ENCODE results near the gene NUP88. TPM values are rescaled to one million over a fixed set of nuclear protein-coding genes. Genes with fewer than 3 reads are reported as not detected.

The NUP88 gene
- polyA plus RNA-seq, 1 donor (not counting 4 experiments of a cell fraction or from before 2014, with no cell fraction given): 81.5 TPM

DNA sequence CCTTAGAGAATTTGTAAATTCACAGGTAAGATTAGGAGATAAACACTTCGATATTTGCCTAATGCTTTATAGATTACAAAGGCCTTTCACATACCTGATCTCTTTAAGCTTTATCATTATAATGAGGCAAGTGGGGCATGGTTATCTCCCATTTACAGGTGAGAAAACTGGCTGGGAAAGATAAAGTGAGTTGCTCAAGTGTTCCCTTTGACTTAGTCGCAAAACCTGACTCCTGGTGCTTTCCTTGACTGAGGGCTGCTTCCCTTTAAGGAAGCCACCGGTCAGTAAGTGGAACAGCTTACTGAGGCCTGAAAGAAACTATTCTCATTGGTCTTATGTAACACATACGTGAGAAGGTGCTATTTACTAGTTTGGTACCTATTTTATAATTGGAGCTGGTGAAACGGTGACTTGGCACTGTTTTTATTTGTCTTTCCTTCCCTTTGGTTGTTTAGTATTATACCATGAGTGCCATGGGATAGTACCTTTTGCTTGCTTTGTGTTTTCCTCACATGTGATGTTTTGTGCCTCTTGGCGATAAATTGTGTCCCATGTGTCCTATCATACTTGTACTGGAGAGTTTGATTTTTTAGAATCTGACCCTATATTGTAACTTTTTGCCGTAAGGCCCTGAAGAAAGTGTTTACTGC is 57.2 kb downstream of the NUP88 start:
- no peaks in the 10 kb centered on the region for H3K9me3 ChIP-seq (ENCODE audit: control insufficient read depth, low read depth, low read length)
- H2AFZ ChIP-seq (ENCODE audit: control insufficient read depth, low read length): no peak overlapping the region
- H3K4me2 ChIP-seq (ENCODE audit: control insufficient read depth, extremely low read depth, insufficient read depth, low read depth, low read length): no peak overlapping the region
- H3K27me3 ChIP-seq (ENCODE audit: control insufficient read depth, extremely low read depth, insufficient read depth, low read length): no peaks in the 10 kb centered on the region
- FAIRE-seq: no peak
- peaks cover 14 to 15% of the 10 kb centered on the region in 2 experiments for H3K36me3 ChIP-seq (ENCODE audit: control insufficient read depth in 2 of 2, extremely low read depth in 1 of 2, insufficient read depth in 2 of 2, low read length in 2 of 2)
- H3K4me1 ChIP-seq (ENCODE audit: control insufficient read depth, extremely low read depth, insufficient read depth, low read length): peaks cover 29% of the 10 kb centered on the region
- dilution Hi-C loops (cut with MboI; ENCODE audit: extremely low pct_ligation_motif_present, low sequenced_read_pairs): no loop called here
- H3K79me2 ChIP-seq (ENCODE audit: control insufficient read depth, insufficient read depth, low read length): no peaks in the 10 kb centered on the region
- no peak for TF ChIP-seq EZH2 (IDR thresholded peaks at IDR 0.05; ENCODE audit: low read length)
- TF ChIP-seq, protein P1, sequence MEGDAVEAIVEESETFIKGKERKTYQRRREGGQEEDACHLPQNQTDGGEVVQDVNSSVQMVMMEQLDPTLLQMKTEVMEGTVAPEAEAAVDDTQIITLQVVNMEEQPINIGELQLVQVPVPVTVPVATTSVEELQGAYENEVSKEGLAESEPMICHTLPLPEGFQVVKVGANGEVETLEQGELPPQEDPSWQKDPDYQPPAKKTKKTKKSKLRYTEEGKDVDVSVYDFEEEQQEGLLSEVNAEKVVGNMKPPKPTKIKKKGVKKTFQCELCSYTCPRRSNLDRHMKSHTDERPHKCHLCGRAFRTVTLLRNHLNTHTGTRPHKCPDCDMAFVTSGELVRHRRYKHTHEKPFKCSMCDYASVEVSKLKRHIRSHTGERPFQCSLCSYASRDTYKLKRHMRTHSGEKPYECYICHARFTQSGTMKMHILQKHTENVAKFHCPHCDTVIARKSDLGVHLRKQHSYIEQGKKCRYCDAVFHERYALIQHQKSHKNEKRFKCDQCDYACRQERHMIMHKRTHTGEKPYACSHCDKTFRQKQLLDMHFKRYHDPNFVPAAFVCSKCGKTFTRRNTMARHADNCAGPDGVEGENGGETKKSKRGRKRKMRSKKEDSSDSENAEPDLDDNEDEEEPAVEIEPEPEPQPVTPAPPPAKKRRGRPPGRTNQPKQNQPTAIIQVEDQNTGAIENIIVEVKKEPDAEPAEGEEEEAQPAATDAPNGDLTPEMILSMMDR (optimal IDR thresholded peaks at IDR 0.05 in 1 of 3, IDR thresholded peaks at IDR 0.05 in 1 of 3, conservative IDR thresholded peaks at IDR 0.05 in 1 of 3; ENCODE audit: extremely low read depth in 1 of 3, insufficient read depth in 2 of 3, low read length in 3 of 3): no peak
- H3K4me3 ChIP-seq (ENCODE audit: control insufficient read depth in 2 of 3, extremely low read depth in 1 of 3, insufficient read depth in 2 of 3, low read depth in 1 of 3, low read length in 3 of 3): no peak overlapping the region
- no peak overlapping the region for H3K9ac ChIP-seq (ENCODE audit: control insufficient read depth, extremely low read depth, insufficient read depth, low read length)
- DNase-seq (ENCODE audit: low read depth, low spot score): no peak
- H3K9me1 ChIP-seq (ENCODE audit: control insufficient read depth, extremely low read depth, insufficient read depth, low read length): no peaks in the 10 kb centered on the region
- no peaks in the 10 kb centered on the region for H4K20me1 ChIP-seq (ENCODE audit: control insufficient read depth, extremely low read depth, insufficient read depth, low read length)
- H3K27ac ChIP-seq (ENCODE audit: control insufficient read depth, insufficient read depth, low read length): no peak overlapping the region

DNA sequence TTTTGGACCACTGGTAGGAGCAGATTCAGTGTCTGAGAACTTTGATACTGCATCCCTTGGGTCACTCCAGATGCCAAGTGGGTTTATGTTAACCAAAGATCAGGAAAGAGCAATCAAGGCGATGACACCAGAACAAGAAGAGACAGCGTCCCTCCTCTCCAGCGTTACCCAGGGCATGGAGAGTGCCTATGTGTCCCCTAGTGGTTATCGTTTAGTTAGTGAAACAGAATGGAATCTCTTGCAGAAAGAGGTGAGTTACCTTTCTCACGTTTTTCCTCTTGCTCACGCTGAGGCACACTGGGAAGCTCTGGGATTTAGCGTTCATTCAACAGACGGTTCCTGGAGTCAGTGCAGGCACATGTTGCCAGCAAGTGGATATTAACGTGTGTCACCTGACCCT is 58.0 kb downstream of the NUP88 start:
- FAIRE-seq: no peak
- dilution Hi-C loops (cut with MboI; ENCODE audit: extremely low pct_ligation_motif_present, low sequenced_read_pairs): no loop called here

More for the DNA sequence above, 58.0 kb downstream of the NUP88 start:
- H3K79me2 ChIP-seq (ENCODE audit: control insufficient read depth, insufficient read depth, low read length): no peaks in the 10 kb centered on the region
- H3K9me1 ChIP-seq (ENCODE audit: control insufficient read depth, extremely low read depth, insufficient read depth, low read length): no peaks in the 10 kb centered on the region
- TF ChIP-seq EZH2 (IDR thresholded peaks at IDR 0.05; ENCODE audit: low read length): no peak
- TF ChIP-seq, protein P1 (optimal IDR thresholded peaks at IDR 0.05 in 1 of 3, IDR thresholded peaks at IDR 0.05 in 1 of 3, conservative IDR thresholded peaks at IDR 0.05 in 1 of 3; ENCODE audit: extremely low read depth in 1 of 3, insufficient read depth in 2 of 3, low read length in 3 of 3): no peak
- no peaks in the 10 kb centered on the region for H4K20me1 ChIP-seq (ENCODE audit: control insufficient read depth, extremely low read depth, insufficient read depth, low read length)
- no peak overlapping the region for H3K27ac ChIP-seq (ENCODE audit: control insufficient read depth, insufficient read depth, low read length)
- peaks cover 14 to 15% of the 10 kb centered on the region in 2 experiments for H3K36me3 ChIP-seq (ENCODE audit: control insufficient read depth in 2 of 2, extremely low read depth in 1 of 2, insufficient read depth in 2 of 2, low read length in 2 of 2)
- H3K27me3 ChIP-seq (ENCODE audit: control insufficient read depth, extremely low read depth, insufficient read depth, low read length): no peaks in the 10 kb centered on the region
- H2AFZ ChIP-seq (ENCODE audit: control insufficient read depth, low read length): no peak overlapping the region
- H3K4me2 ChIP-seq (ENCODE audit: control insufficient read depth, extremely low read depth, insufficient read depth, low read depth, low read length): no peak overlapping the region
- H3K9me3 ChIP-seq (ENCODE audit: control insufficient read depth, low read depth, low read length): no peaks in the 10 kb centered on the region
- H3K4me1 ChIP-seq (ENCODE audit: control insufficient read depth, extremely low read depth, insufficient read depth, low read length): peaks cover 29% of the 10 kb centered on the region
- no peak overlapping the region for H3K9ac ChIP-seq (ENCODE audit: control insufficient read depth, extremely low read depth, insufficient read depth, low read length)
- H3K4me3 ChIP-seq (ENCODE audit: control insufficient read depth in 2 of 3, extremely low read depth in 1 of 3, insufficient read depth in 2 of 3, low read depth in 1 of 3, low read length in 3 of 3): no peak overlapping the region
- DNase-seq (ENCODE audit: low read depth, low spot score): no peak
